HG02759 (cell line): ENCODE measurements around the gene MPP1.

Source experiments
- ATAC-seq: cut with Tn5 transposase; IDR thresholded peaks from one replicate; pipeline ENCODE4 v1.9.1; 2021; ENCODE audit warnings: mild to moderate bottlenecking, moderate library complexity; ENCODE audit not compliant: unreplicated experiment

Gene MPP1

DNA sequence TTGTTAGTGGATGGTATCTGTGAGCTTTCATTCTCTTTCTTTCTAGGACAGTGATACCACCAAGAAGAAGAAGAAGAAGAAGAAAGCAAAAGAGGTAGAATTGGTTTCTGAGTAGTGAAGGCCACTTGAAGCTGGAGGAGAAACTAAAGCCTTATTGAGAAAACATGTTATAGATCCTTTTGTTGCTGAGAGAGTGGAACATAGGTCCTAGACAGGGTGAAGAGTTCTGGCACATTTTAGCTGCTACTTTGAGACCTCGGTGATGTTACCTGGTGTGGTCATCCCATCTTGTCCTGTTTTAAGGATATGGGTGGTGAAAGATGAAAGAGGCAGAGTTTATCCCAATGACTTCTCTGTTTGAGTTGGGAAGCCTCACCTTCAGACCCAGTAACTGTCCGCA, 28.5 kb downstream of the MPP1 start:
- ATAC-seq = no peak

DNA sequence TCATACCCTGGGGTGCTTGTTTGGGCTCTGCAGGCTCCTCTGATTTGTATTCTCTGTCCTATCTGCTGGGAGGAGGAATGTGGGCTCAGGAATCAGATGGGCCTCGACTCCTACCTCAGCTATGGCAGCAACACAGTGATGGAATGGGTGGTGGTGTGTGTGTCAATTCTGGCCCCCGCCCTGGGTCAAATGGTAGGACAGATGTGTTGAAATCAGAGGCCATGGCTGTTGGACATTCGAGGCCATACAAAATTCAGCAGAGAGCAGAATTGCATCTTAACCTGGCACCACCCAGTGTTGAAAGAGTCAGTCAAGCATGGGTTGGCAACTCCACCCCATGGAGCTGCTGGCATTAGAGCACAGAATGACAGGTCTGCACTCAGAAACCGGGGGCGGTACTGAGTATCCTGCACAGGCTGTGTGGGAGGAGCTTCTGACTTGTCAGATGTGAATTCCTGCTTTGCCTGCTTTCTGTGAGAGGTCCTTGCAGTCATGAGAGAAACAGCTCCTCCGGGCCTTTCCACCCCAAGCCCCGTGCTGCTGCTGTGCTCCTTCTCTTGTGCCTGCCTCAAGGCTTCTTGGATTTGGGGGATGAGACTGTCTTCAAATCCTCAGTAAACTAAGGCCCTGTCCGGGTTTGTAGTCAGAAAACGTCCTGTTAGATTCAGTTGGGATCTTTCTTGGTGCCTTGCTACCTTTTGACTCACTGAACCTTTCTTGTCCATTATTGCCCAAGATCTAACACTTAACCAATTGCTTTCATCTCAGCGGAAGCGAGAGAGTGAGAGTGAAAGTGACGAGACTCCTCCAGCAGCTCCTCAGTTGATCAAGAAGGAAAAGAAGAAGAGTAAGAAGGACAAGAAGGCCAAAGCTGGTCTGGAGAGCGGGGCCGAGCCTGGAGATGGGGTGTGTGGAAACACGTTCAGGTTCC, 29.6 kb downstream of the MPP1 start:
- ATAC-seq = no peak

DNA sequence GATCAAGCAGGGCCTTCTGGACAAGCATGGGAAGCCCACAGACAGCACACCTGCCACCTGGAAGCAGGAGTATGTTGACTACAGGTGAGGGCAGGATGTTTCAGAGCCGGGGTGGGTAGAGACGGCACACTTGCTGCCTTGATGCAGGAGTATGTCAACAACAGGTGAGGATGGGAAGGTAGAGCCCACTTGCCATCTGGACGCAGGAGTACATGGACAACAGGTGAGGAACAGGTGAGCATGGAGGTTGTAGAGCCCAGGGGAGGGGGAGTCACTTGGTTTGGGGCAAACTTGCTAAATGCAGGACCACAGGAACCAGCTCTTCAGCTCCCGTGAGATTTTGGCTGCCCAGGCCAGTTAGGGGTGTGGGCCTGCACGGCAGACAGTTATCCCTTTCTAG, 30.7 kb downstream of the MPP1 start:
- ATAC-seq = no peak

DNA sequence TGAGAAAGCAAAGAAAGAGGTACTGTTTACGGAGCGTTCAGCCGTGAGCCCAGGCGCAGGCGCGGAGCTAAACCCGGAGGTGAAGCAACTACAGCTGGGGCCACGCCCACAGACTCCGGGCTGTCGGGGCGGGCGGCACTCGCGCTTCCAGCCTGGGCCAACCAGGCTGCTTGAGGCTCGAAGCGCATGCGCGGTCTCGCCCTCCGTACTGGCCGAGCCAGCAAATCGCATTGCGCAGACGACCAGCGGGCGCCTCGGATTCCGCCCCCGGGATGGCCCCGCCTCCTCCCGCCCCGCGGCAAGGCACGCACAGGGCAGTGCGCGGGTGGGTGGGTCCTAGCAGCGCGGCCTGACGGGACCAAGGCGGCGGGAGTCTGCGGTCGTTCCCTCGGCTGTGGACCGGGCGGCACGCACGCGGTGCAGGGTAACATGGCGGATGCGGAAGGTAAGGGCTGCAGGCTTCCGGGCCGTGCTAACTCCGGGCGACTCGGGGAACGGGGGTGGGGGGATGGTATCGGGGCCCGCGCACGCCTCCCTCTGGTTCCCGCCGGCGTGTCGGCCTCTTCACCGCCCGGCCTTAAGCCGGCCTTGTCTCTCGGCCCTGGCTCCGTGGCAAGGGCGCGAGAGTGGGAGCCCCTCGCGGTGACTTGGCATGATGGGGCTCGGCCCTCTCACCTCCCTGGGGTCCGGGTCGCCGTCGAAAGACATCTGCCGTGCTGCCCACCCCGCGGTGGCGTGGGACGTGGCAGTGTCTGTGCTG, 42.6 kb downstream of the MPP1 start, which contains the start of gene DKC1:
Gene DKC1 (plus strand): TSS at position 328 of the 760 bp plus-strand sequence. CDS start 102 bp downstream, at position 430.
- peak; percentile 89 for ATAC-seq

DNA sequence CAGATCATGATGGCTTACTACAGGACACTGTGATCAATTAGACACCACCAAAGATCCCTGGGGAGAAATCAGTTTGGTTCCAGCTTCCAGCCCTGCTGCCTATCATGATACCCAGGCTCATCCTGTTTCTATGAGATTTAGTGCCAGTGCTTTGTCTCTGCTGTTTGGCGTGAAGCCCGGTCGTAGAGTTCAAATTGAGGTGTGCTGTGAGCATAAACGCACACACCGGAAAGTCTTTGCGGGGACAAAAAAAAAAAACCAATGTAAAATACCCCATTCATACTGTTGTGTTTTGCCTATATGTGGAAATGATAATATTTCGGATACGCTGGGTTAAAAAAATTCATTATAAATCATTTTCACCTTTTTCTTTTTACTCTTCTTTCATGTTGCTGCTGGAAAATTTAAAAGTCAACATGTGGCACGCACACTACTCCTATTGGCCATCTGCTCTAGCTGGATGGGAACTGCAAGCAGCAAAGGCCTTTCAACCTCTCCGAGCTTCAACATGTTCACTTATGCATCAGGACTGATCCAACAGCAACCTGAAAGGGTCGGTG, 43.2 kb downstream of the MPP1 start:
- no peak for ATAC-seq

DNA sequence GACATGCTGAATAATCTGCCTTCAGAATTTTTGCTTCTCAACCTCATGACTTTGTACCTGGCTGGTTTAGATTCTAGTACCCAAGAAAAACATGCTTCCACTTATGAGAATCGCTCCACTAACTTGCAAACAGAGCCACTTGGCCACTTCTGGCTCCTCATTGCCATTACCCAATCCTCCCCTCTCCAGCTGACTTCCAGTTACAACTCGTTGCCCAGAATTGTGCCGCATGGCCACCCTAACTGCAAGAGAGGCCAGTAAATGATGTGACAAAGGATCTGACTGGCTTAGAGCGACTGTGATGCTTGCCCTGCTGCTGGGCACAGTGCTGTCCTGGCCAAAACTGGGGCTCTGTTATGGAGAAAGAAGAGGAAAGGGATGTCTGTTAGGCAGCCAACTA, 46.6 kb downstream of the MPP1 start:
- no peak for ATAC-seq

DNA sequence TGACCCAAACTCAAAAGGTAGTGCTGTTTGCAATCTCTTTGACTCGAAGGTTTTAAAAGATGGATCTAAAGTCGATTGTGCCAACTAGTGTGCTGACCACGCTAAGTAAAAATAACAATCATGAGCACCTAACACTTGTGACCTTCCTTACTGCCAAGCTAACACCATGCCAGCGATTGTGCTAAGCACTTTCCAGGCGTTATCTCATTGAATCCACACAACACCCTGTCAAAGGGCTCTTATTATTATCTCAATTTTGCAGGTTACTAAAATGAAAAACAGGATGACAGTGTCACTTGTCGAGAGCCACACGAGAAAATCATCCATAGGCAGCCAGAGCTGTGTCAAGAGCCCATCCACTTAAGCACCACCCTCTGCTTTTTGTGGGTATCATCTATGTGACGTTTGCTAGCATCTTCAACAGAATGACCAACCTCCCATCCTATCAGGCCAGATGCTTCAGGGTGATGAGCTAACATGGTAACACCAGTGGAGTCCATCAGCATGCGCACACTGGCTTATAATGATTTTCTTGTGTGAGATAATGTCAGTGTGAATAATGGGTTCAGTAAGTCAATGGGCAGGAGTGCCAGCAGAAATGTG, 53.5 kb downstream of the MPP1 start:
- no peak for ATAC-seq

DNA sequence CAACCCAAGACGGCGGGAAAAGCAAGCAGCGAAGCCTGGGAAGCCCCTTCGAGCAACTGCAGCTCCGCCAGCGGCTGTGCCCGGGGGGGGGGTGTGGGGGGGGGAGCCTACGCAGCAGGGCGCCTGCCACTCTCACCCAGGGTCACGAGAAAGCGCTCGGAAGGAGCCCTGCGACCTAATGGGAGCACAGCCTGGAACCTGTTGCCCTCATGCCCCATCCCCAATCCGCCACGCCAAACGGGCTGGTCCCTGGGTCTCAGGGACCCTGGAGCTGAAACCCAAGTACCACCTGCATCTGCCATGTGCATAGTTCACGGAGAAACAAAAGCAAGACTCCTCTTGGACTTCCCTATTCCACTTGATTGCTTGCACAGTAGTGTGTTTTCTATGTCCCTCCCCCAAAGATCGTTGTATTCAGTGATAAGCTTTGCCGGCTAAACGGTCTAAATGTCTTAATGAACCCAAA, 54.0 kb downstream of the MPP1 start:
- ATAC-seq = peak; percentile 25

DNA sequence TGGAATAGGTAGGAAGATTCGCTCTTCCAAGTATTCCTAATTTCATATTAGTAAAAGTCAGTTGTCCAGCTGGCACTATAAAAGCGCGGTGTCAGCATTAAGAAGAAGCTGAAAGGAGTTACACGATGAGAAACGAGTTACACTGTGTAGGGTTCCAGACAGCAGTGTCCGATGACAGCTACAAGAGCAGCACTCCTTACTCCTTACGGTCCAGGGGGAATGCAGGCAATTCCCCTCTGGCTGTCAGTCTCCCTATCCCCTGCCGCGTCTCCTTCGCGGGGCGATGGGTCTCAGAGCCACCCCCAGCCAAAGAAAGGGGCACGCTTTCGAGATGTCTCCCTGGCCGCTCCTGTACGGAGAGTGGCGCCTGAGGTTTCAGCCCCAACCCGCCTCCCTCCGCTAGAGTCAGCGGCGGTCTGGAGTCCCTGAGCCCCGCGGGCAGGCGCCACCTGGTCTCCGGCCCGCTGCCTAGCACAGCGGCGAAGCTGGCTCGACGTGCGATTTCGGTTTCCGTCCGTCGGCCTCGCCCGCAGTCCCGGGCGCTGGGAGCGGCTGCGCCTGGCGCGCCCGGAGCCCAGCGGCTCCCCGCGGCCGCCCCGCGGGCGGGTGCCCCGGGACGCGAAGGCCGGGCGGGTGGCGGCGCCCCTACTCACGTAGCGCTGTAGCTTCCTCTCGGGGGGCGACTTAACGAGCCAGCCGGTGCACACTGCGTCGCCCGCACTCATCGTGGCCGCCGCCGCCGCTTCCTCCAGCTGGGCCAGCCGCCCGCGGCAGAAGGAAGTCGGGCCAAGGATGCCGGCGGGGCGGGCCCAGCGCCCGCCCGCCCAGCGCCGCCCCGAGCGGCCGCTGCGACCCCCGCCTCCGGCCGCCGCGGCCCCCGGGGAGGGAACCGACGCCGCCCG, 54.7 kb downstream of the MPP1 start, which contains the start of gene GAB3:
Gene GAB3 (minus strand): TSS at position 777 of the 902 bp plus-strand sequence. CDS start 52 bp downstream, at position 725.
- ATAC-seq = peak; percentile 72

DNA sequence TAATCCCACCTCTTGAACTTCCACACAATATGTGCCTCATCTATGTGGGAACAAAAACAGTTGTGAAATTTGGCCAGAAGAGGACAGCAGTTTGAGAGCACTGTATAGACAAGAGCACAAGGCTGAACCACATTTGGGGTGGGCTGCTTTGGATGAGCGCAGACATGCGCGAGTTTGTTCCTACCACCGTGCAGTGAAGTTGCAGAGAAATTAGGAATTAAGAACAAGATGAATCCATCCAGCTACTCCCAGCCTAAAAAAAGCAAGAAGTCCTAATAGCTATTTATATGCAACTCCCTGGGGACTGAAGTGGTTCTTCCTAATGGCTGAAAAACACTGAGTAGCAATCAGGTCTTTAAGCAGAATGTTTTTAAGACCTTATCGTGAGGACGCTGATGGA, 55.4 kb downstream of the MPP1 start:
- ATAC-seq = no peak

DNA sequence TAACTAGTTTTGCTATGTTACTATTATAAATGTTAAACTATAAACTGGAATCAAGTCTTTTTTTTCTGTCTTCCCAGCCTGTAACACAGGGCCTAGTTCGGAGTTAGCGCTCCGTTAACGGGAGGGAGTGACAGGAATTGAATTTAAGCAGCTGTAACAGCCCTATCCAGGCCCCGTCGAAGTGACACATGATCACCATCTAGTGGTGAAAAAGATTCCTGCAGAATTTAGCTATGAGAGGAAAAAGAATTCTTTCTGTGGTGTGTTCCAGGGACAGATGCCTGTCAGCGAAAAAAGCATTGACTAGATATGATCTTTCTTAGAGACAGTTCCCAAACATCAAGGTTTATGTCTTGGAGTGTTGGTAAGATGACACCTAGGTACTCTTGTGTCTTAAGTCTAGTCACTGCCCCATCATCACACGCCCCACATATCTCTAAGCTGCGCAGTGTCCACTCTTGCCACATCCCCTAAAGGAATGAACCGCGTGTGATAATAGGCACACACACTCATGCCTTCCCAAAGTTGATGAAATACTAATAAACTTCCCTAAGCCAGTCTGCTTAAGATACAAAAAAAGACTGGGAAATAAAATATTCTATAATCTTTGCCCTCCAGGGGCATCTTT, 56.5 kb downstream of the MPP1 start:
- ATAC-seq = no peak

DNA sequence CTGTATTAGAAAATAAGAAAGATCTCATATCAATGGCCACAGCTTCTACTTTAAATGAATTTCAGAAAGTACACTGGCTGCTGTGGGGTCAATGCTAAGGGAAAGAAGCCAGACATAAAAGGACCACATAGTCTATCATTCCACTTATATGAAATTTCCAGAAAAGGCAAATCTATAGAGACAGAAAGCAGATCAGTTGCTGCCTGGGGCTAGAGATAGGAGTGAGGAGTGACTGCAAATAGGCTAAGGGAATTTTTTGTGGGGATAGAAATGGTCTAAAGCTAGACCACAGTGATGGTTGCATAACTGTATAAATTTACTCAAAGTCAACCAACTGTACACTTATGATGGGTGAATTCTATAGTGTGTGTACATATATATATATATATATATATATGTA, 62.7 kb downstream of the MPP1 start:
- ATAC-seq = no peak

DNA sequence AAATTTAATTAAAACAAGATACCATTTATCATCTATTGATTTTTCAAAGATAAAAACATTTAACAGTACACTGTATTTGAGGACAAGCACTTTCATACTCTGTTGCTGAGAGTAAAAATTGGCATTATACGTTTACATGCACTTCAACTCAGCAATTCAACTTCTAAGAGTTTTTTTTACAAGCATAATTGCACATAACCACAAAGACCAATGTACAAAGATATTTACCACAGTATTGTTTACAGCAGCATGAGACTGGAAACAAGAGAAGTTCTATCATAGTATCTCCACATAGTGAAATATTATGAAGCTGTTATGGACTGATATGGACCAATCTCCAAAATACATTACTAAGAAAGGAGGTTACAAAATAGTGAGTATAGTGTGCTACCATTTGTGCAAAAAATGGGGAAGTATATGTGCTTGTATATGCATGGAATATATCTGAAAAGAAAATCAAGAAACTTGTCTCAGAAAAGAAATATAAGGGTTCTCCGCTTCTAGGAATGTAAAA, 65.3 kb downstream of the MPP1 start:
- no peak for ATAC-seq

DNA sequence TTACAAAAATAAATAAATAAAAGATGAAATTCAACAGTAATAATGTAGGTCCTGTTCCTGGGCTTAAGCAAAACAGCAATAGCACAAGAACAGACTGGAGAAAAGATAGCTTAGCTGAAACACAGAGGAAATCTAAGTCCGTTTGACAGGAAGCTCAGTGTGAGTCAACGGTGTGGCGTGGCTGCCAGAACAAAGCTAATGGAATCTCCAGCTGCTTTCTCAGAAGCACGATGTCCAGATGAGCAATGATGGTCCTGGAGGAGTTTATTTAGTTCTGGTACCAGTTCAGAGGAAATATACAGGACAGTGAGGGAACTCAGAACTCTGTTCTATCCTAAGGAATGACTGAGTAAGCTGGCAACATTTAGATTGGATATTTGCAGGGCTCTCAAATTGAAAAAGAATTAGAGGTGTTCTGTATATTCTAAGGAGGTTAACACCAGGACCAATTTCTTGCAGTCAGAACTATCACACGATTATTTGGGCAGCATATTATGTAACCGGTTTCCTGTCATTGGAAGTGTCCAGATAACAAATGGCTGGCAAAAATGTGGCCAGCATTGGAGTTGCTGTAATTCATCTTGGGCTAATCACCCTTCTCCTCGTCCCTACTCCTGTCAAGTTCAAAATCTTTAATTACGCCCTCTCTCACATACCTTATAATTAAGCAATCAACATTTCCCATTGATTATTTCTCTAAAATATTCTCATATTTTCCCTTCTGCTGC, 67.1 kb downstream of the MPP1 start:
- no peak for ATAC-seq

DNA sequence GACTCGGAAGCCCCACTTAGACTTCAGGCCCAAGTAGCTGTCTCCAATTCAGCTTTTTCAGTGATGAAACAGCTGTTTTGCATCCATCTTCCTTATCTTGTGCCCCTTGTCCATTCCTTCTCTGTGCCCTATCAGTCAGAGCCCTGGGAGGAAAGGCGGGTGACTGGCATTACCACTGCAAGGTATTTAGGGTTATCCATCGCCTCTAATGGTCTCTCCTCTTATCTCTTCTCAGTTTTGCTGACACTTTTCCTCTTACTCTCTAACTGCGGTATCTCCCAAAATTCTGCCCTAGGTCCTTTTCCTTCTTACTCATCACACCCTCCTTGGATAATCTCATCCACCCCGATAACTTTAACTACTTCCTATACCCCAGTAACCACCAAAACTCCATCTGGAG, 68.1 kb downstream of the MPP1 start:
- ATAC-seq = no peak

DNA sequence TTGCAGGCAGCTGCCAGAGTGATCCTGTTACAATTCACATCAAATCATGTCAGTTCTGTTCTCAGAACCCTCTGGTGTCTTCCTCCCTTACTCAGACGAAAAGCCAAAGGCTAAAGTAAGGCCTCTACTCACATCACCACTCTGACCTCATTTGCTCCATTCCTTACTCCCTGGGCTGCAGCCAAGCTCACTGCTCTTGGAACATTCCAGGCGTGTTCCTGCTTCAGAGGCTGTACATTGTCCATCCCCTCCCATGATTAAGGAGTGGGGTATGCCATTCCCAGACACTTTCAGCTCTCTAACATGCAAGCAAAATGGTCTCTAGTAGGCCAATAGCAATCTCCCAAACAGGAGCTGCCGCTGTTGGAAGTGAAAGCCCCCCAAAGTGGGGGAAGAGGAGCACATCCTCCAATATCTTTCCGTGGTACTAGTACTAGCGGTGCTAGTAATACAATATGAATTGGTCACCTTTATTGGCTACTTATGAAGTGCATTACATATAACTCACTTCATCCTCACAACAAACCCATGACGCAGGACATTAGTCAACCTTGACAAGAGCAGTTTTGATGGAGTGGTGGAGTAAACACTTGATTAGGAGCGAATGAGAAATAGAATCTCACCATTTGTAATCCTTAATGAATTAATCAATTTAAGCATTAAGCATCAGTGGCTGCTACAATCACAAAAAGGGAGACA, 69.4 kb downstream of the MPP1 start:
- no peak for ATAC-seq

DNA sequence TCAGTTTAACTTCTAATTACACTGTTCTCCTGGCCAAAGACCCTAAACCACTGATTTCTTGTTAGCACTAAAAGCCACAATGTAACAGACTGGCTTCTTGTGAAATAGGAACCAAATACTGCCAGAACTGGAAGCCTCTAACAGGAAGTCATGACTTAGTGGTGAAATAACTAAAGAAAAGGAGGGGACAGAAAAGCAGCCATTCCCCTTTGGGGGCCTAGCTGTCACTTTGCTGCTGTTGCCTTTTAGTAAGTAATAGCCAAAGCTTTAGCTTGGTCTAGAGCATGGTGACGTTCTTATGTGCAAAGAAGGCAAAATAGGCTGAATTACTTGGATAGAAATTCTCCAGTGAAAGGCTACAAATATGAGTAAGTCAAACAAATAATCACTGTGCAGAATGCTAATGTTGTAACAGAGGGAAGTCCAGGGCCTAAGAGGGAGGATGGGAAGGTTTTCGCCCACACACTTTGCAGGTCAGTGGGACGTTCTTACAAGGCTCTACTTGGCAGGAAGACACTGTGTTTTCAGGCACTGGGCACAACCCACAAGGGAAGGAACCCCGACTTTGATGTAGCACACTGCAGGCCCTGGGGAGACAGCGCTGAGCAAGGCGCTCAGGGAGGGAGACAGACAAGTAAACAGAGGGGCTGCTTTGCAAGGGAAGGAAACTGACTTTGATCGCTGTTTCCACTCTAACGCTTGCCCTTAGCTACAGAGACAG, 71.1 kb downstream of the MPP1 start:
- no peak for ATAC-seq
